Type B pancreatic cell (in vitro differentiated cells): Measurements from ENCODE around the gene ABCC12. TPM values are rescaled to one million over a fixed set of nuclear protein-coding genes. Genes with fewer than 3 reads are reported as not detected.

Experiments used
- DNase-seq: peaks from one replicate; pipeline ENCODE4 v3.0.0; 2021; ENCODE audit warnings: mixed read lengths; ENCODE audit not compliant: unreplicated experiment; ENCODE audit errors: extremely low spot score
- H3K27ac Mint-ChIP-seq: 2 replicates; pipeline ENCODE4 v1.8.0; 2021; ENCODE audit warnings: mild to moderate bottlenecking, mixed read lengths
- H3K27me3 Mint-ChIP-seq: 2 replicates; pipeline ENCODE4 v1.8.0; 2021; ENCODE audit warnings: mixed read lengths
- H3K36me3 Mint-ChIP-seq: 2 replicates; pipeline ENCODE4 v1.8.0; 2021; ENCODE audit warnings: mixed read lengths
- H3K4me1 Mint-ChIP-seq: one replicate; pipeline ENCODE4 v1.8.0; 2021; ENCODE audit warnings: mixed read lengths; ENCODE audit not compliant: unreplicated experiment
- H3K4me3 Mint-ChIP-seq: 2 replicates; pipeline ENCODE4 v1.8.0; 2021; ENCODE audit warnings: mild to moderate bottlenecking, mixed read lengths
- H3K9me3 Mint-ChIP-seq: 2 replicates; pipeline ENCODE4 v1.8.0; 2021; ENCODE audit warnings: mixed read lengths
- total RNA-seq: library from RNA; stranded (reverse); gene quantifications from 2 replicates; pipeline ENCODE4 v1.2.1, GENCODE V29; 2021; ENCODE audit warnings: low replicate concordance
- TF ChIP-seq, protein P1 (sequence below): fragments of 200-600 bp; sonication (generic); conservative IDR thresholded peaks from 2 replicates; pipeline ENCODE4 v1.5.0; 2021; ENCODE audit warnings: antibody characterized with exemption, mild to moderate bottlenecking

ABCC12 gene
- total RNA-seq, 1 donor from 2014 or later = 0.10 TPM

DNA sequence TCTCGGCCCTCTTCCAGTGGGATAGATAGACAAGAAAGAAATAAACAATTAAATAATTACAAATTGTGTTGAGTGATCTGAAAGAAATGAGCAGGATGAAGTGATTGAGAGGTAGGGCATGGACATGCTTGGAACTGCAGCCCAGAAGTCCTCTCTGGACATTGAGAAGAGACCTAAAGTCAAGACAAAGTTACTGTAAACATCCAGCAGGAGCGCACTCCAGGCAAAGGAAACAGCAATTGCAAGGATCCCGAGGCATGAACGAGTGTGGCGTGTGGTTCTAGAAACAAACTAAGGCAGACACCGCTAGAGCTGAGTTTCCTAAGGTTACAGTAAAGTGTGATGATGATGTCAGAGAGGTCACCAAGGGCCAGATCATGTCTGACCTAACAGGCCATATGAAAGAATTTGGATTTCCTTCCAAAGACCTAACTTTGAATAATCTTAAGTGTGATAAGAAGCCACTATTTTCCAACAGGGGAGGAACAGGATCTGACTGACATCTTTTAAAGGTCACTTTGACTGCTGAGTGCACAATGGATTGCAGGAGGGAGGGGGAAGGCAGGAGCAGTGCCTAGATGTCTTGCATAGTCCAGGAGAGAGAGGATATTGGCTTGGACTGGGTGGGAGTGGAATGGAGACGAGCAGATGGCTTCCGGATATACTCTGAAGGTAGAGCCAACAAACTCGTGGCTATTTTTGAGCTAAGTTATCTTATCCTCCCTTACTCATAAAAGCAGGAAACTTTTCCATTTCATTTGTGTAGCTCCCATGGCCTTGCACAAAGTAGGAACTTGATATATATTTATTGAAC, 19.0 kb downstream of the ABCC12 start:
- no peaks in the 10 kb centered on the region for H3K9me3 Mint-ChIP-seq
- no peak overlapping the region for H3K4me3 Mint-ChIP-seq
- no peak for DNase-seq
- H3K36me3 Mint-ChIP-seq = no peaks in the 10 kb centered on the region
- peaks cover 11% of the 10 kb centered on the region for H3K4me1 Mint-ChIP-seq
- no peaks in the 10 kb centered on the region for H3K27me3 Mint-ChIP-seq
- TF ChIP-seq, protein P1, sequence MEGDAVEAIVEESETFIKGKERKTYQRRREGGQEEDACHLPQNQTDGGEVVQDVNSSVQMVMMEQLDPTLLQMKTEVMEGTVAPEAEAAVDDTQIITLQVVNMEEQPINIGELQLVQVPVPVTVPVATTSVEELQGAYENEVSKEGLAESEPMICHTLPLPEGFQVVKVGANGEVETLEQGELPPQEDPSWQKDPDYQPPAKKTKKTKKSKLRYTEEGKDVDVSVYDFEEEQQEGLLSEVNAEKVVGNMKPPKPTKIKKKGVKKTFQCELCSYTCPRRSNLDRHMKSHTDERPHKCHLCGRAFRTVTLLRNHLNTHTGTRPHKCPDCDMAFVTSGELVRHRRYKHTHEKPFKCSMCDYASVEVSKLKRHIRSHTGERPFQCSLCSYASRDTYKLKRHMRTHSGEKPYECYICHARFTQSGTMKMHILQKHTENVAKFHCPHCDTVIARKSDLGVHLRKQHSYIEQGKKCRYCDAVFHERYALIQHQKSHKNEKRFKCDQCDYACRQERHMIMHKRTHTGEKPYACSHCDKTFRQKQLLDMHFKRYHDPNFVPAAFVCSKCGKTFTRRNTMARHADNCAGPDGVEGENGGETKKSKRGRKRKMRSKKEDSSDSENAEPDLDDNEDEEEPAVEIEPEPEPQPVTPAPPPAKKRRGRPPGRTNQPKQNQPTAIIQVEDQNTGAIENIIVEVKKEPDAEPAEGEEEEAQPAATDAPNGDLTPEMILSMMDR = no peak
- H3K27ac Mint-ChIP-seq = no peak overlapping the region

DNA sequence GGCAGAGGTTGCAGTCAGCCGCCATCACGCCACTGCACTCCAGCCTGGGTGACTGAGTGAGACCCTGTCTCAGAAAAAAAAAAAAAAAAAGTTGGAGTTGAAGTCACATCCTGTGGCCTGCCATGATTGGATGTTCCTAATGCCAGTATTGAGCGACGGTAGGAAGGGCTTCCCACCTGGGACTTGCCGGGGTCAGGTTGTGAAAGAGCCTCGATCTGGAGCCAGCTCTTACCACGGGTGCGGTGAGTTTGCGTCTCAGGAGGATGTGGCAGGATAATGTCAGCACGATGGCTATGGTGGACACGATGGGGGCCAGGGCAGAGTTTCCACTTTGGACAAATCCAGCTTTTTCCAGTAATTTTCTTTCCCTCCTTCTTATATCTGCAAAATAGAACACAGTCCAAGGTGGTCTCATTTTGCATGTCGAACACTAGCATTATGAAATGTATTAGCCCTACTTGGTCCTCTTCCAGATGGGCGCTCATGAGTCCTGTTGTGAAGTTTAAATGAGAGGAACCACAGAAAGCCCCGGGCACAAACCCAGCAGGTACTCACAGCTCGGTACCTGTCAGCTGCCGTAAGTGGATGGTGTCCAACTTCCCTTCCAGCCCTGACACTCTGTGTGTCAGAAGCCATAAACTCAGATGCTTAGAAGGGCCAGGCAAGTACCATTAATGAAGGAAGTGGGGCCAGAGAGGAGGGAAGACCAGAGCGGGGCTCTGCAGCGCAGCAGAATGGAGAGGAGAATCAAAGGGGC, 22.2 kb downstream of the ABCC12 start:
- no peaks in the 10 kb centered on the region for H3K27me3 Mint-ChIP-seq
- no peak for DNase-seq
- H3K4me3 Mint-ChIP-seq = no peak overlapping the region
- no peak overlapping the region for H3K27ac Mint-ChIP-seq
- TF ChIP-seq, protein P1 = no peak
- peaks cover 16% of the 10 kb centered on the region for H3K4me1 Mint-ChIP-seq
- H3K36me3 Mint-ChIP-seq = no peaks in the 10 kb centered on the region
- H3K9me3 Mint-ChIP-seq = no peaks in the 10 kb centered on the region

DNA sequence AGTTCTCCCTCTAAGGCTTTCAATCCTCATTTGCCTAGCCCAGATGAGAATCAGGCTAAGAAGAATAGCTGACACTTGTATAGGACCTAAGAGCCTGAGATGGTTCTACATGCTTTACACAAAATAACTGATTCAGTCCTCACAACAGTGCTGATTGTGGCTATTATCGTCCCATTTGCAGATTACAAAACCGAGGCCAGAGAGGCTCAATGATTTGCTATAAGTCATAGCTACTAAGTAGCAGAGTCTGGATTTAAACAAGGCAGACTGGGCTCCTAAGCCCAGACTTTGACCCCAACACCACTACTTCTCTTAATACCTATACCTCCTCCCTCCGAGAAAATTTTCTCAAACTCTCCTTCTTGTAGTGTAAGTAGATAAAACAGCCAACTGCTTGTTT, 23.1 kb downstream of the ABCC12 start:
- DNase-seq = no peak
- no peak overlapping the region for H3K4me3 Mint-ChIP-seq
- peaks cover 16% of the 10 kb centered on the region for H3K4me1 Mint-ChIP-seq
- H3K9me3 Mint-ChIP-seq = no peaks in the 10 kb centered on the region
- TF ChIP-seq, protein P1 = no peak
- no peaks in the 10 kb centered on the region for H3K36me3 Mint-ChIP-seq
- H3K27ac Mint-ChIP-seq = no peak overlapping the region
- no peaks in the 10 kb centered on the region for H3K27me3 Mint-ChIP-seq

DNA sequence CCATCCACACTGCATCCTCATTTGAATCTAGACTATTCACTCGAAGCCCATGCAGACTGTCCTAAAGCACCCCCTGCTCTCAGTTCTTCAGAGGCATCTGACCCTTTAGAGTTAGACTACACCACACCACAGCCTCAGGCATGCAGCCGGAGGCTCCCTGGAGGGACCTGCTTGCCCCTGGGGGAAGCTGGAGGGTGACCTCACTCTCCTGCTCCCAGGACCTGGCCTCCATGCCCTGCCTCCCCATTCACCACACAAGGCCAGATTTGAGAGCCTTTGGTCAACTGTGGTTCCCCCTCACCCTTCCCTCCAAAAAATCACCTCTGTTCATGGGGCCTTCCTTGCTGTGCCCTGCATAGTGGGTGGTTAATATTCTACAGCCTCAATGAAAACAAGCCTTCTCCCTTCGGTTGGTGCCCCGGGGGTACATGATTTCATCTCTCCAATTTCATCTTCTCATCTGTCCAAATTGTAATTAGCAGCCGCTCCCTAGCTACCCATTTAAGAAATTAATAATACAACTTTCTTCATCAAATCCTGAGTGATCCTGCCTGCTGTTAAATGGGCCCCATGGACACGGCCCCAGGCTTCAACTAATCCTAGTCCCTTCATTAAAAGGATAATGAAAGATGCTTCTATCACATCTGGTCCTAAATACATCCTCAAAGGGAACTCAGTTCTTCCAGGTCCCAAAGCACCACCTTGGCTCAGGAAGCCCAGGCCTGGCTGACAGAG, 24.4 kb downstream of the ABCC12 start:
- DNase-seq = no peak
- Mint-ChIP-seq H3K4me3 (no peak overlapping the region), H3K4me1 (peaks cover 23% of the 10 kb centered on the region), H3K27me3 (no peaks in the 10 kb centered on the region), H3K36me3 (no peaks in the 10 kb centered on the region), H3K9me3 (no peaks in the 10 kb centered on the region), H3K27ac (no peak overlapping the region)
- TF ChIP-seq, protein P1 = no peak

DNA sequence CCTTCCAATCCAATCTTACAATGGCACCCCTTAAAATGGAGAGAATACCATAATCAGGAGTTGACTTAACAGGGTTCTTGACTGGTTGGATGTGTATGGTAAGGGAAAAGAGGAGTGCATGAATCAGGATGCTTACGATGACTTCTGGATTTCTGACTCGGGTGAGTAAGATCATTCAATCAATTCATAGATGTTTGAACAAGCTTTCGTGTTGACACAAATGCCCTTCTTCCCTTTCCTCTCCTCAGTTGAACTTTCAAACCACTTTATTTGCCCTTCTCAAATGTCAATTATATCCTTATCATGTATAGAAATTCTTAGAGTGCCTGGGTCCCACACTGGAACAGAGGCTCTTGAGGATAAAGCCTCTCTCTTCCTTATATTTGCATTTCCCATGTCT, 25.9 kb downstream of the ABCC12 start:
- H3K27me3 Mint-ChIP-seq = no peaks in the 10 kb centered on the region
- DNase-seq = no peak
- peaks cover 23% of the 10 kb centered on the region for H3K4me1 Mint-ChIP-seq
- TF ChIP-seq, protein P1 = no peak
- no peaks in the 10 kb centered on the region for H3K9me3 Mint-ChIP-seq
- no peak overlapping the region for H3K27ac Mint-ChIP-seq
- H3K4me3 Mint-ChIP-seq = no peak overlapping the region
- H3K36me3 Mint-ChIP-seq = no peaks in the 10 kb centered on the region
